ENCODE measurements around the gene TRPM3.

GRCh38 chr9:70823284-70823683 is 298.1 kb downstream of the TRPM3 start:
- TF ChIP-seq CTCF (IDR thresholded peaks at IDR 0.05): no peak
- TF ChIP-seq POLR2A (IDR thresholded peaks at IDR 0.05): no peak
- no peak for TF ChIP-seq POLR2AphosphoS5 (IDR thresholded peaks at IDR 0.05)
